NCI-H146 (cell line): ENCODE measurements around the gene PARP9.
"Not testable (repeated sequence)": the region's sequence is repeated elsewhere in the genome, so short reads cannot be mapped to it uniquely, and the experiment has no call there.

ENCODE experiments used
- DNase-seq: peaks from one replicate; lab custom pipeline; 2025; lab: John Stamatoyannopoulos, UW

The PARP9 gene

DNA sequence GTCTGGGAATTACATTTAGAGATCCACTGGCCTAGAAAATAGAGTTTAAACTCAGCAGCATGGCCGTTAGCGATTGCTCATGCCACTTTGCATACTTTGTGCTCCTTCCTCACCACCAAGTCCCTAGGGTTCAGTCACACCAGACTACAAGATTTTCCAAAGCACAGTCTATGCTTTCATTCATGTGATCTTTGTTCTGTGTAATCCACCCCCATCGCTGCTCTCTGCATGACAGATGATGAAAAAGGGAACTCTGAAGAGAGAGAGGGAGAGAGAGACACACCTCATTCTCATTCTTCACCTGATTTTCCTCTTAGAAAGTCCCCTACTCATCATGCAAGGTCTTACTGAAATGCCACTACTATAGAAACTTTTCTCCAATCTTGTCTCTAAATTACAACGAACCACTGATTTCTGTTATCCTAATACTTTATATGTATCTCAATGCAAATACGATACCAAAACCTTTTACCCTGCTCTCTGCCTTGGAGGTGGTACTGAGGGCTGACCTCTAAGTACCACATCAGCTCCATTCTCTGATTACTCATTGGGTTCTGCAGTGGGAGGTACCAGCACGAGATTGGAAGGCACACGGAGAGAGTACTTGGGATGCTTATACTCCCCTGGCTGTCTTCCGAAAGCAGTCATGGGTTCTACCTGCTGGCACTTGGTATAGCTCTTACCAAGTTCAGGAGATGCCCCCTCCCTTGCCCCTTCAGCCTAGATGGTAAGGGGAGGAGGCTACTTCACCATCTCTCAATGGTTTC, 12.3 kb upstream of the PARP9 start:
- DNase-seq, result no peak

DNA sequence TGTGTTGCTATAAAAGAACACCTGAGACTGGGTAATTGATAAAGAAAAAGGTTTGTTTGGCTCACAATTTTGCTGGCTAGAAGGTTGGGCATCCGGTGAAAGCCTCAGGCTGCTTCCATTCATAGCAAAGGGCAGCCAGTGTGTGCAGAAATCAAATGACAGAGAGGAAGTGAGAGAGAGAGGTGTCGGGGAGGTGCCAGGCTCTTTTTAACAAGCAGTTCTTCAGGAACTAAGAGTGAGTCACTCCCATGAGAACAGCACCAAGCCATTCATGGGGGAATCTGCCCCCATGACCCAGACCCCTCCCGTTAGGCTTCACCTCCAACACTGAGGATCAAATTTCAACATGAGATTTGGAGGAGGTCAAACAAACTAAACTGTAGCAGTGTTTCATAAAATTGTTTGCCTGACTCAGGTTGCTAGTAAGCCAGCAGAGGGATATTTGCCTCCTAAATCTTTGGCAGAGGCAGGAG, 8.9 kb upstream of the PARP9 start:
- no peak for DNase-seq

DNA sequence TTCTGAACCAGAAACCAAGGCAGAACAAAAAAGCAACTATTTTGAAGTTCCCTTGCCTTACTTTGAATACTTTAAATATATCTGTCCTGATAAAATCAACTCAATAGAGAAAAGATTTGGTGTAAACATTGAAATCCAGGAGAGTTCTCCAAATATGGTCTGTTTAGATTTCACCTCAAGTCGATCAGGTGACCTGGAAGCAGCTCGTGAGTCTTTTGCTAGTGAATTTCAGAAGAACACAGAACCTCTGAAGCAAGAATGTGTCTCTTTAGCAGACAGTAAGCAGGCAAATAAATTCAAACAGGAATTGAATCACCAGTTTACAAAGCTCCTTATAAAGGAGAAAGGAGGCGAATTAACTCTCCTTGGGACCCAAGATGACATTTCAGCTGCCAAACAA, 4.7 kb upstream of the PARP9 start:
- DNase-seq, result no peak

DNA sequence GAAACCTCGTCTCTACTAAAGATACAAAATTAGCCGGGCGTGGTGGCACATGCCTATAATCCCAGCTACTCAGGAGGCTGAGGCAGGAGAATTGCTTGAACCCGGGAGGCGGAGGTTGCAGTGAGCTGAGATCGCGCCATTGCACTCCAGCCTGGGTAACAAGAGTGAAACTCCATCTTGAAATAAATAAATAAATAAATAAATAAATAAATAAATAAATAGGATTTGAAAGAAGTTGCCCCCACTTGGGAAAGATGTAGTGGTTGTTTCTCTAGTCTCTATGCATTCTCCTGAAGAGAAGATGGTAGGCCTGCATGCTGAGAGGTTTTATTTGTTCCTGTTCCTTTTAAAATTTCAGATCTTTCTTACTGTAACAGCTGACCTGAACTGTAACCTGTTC, 4.0 kb upstream of the PARP9 start:
- DNase-seq, result not testable (repeated sequence)

DNA sequence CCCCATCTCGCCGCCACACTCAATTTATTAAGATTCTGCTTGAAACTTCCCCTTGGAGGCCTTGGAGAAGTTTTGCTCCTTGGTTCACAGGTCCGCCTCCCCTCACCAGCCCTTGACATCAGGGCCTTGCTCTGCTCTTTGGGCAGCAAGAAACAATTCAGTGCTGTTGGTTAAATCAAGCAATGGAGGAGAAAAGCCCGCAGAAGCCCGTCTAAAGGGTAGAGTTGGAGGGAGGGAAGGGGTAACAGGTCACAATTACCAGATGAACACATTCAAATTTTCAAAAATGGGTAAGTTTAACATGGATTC, 429 bp downstream of the PARP9 start:
- DNase-seq, result no peak

DNA sequence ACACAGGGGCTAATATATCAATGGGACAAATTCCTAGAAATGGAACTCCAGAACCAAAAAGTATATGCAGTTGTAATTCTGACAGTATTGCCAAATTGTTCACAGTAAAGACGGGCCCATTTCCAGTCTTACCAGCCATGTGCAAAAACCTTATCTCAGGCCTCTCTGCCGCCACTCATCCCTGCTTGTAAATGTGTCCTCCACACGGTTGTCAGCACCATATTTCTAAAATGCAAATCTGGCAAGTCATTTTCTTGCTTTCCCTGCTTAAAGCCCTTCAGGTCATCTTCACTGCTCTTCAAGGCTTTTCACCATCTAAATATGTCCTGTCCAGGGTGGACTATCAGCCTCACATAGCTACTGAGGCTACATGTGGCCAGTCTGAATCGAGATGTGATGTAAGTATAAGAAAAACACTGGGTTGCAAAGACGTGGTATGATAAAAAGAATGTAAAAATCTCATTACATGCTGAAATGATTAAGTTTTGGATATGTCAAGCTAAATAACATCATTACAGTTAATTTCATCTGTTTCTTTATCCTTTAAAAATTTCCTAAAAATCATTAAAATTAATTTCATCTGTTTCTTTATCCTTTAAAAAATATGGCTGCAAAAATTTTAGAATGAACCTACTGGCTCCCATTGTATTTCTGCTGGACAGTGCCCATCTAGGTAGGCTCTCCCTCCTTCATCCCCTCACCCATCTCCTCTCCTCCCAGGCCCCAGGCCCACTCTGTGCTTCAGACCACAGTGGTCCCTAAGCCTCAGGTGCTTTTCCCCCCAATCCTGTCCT, 980 bp downstream of the PARP9 start:
- no peak for DNase-seq

DNA sequence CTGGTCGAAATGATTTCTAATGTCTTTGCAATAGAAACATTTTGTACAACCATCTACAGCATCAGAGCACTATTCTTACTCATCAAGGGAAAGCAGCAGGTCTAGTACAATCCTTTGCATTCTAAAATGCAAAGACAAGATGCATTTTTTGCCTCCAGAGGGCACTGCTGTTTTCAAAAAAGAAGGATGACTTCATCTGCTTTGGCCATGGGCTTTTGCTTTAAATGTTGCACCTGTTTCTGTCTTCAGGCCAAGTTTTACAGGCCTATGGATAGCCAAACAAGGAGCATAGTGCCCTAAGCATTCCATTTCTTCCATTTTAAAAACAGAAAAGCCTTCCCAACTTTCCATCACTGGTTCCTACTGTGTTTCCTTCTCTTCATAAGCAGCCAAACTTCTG, 3.4 kb downstream of the PARP9 start:
- peak; percentile 63 for DNase-seq

DNA sequence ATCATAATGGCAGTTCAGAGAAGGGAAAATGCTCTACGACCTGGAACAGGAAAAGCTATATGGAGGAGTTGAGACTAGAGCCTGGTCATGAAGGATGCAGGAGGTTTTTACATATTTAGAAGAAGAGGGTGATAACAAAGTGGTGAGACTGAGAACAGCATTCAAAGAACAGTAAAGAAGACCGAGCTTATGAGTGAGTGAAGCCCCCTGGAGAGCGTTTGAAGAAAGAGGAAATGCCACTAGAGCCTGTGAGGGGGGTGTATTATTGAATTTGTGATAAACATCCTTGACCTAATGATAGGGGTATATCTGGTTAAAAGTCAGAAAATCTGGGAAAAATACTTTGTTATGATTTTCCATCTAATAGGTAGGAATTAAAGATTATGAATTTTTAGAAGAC, 4.2 kb downstream of the PARP9 start:
- DNase-seq, result no peak

DNA sequence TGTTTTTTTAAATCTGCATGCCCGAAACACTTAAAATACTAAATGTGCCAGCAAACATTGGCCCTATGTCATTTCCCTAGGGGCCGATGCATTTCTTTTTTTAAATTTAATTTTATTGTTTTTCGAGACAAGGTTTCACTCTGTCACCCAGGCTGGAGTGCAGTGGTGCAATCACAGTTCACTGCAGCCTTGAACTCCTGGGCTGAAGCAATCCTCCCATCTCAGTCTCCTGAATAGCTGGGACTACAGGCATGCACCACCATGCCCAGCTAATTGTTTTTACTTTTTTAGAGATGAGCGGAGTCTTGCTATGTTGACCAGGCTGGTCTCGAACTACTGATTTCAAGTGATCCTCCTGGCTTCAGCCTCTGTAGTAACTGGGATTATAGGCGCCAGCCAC, 5.5 kb downstream of the PARP9 start:
- DNase-seq, result no peak

DNA sequence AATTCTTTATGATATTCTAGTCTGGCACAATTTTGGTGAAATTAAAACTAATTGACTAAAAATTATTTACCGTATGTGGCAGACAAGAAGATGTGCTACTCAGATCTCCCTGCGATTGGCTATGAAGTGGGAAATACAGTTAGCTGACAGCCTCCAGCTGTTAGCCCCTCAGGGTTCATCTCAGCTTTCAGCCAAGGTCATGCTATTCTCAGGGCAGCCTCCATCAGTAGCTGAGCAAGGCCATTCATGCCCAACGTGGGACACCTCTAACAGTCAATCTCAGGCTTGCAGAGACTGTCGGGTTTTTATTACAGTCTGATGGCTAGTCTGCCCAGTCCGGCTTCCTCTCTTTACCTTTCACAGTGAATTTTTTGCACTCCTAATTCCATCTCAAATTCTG, 6.7 kb downstream of the PARP9 start:
- DNase-seq, result no peak

DNA sequence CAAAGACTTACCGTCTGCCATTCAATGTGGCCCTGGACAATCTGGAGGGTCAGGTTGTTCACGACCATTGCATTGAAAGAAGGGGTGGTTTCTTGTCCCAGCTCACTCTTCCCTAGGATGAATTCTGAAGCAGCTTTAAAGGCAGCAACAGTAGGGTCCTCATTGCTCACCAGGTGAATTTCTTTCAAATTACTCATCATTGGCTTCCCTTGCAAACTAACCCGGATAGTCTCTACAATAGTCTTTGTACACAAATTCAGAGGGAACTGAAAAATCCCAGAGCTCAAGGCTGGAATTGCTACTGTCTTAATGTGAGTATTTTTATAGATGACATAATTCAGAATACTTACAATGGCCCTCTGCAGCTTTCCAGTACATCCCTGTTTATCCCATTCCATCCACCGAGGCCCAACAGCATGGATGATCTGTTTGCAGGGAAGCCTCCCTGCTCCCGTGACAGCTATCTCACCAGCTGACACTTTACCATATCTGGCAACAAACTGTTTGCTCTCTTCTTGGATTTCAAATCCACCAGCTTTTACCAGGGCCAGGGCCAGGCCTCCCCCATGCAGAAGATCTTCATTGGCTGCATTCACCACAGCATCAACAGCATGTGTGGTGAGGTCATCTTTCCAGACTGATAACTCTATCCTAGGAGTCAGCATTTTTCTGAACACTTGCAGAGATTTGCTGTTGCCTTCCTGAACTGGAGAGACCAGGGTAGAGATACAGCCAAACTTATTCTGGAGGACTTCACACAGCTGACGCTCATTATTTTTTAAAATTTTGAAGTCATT, 8.6 kb downstream of the PARP9 start:
- peak; percentile 23 for DNase-seq

DNA sequence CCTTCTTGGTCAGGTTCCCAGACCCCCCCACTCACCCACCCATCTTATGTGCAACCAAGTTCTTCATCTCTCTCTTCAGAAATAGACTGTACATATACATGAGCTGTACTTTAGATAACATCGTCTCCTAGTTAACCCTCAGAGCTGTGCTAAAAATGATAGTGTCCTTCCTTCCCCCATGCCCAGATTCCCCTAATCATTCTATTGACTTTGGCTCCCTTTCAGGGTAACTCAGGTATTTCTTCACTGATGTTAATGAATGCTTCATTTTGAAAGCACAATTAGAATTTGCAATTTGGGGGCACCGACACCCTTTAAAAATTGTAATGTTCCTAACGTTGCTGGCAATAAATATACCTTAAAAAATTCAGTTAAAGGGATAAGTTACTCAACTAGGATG, 10.9 kb downstream of the PARP9 start:
- no peak for DNase-seq

DNA sequence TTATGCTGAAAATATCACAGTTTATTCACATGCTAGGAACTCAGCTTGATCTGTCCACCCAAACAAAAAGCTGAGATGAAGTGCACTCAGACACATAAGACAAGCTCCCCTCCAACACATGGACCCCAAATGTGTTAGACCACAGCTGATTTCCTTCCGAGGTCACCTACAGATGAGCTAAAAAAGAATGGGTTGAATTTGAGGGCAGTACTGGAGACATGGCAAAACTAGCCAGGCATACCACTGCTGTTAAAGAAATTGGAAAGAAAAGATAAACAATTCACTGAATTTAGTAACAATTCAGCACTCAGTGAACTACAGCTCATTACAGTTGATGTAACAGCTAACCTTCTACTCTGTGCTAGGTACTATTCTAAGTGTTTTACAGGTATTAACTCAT, 15.5 kb downstream of the PARP9 start:
- DNase-seq, result no peak

DNA sequence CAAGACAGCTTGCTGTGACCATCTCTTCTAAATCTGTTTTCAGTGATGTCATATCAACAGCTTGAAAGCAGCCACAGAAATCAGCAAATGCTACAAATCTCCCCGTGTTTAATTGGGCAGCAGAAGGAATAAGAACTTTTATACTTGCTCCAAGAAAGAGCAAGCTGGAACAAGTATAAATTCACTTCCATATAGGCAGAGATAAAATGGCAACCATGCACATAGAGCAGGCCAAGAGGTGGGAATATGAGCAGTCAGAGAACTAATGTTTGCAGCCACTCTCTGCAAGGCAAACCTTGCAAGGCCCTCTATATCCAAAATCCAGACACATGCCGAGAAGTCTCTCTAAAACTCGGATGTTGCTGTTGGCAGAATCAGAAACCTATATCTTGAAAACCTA, 16.0 kb downstream of the PARP9 start:
- no peak for DNase-seq

DNA sequence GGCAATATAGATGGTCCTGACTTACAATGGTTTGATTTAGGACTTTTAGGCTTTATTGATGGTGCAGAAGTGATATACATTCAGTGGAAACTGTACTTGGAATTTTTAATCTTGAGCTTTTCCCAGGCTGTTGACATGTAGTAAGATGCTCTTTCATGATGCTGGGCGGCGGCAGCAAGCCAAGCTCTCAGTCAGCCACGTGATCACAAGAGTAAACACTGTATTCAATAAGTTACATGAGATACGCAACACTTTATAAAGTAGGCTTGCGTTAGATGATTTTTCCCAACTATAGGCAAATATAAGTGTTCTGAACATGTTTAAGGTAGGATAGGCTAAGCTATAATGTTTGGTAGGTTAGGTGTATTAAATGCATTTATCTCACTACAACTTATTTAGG, 17.9 kb downstream of the PARP9 start:
- DNase-seq, result no peak

DNA sequence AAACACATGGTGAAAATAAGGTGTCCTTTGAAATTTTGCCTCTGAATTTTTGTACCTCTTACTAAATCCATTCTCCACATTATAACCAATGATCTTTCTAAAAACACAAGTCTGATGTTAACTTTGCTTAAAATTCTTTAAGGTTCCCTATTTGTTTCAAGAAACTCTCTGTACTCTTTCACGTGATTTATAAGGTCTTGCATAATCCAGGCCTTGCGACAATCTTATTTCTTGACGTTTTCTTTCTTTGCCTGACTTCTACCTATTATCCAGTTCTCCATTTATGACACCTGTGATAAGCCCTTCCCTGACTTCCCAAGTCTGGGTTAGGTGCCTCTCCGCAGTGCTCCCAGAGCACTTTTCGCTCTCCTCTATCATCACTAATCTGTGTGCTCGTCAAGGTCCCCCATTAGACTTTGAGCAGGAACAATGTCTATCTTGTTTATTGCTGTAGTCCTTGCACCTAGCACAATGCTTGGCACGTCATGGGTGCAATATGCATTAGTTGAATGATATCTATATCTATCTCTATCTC, 25.1 kb downstream of the PARP9 start:
- no peak for DNase-seq

DNA sequence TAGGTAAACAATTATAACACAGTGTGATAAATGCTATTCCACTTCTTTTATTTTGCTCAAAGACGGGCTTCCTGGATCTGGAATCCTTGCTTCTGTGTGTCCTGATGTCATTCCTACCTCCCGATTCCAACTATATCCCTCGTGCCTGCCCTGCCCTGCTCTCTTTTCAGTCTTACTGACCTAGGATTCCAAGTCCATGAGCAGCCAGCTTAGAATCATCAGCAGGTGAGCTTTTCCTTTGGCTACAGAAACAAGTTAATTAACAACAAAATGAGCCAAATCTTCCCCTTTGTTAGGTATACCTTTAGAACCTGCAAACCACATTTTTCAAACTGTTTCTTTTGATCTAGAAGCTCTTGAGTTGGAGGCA, 27.5 kb downstream of the PARP9 start:
- DNase-seq, result no peak

DNA sequence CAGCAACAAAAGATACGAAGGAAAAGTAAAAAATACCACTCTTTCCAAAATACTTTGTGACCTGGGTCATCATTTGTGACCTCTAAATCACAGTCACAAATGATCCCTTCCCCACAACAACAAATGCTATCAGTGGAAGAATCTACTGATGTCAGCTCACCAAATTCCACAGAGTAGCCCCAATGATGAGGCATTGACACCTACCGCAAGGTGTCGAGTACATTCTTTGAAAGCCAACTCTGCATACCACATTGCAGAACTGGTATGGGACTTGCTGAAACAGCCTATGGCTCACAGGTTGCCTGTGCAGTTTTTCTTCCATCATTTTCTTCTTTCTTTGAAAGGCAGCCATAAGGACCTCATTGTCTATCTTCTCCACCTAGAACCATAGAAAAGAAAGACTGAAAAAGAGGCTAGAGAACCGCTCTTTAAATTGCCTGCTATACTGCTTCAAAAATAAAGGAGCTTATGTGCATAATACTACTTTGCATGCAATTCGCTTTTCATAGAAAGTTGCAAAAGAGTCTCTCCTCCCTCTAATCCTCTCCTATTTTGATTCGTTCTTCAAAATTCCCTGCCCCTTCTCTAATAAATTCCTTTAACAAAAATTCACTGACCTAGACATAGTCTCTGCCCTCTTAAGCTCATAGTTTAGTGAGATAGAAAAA, 28.0 kb downstream of the PARP9 start:
- DNase-seq, result no peak

DNA sequence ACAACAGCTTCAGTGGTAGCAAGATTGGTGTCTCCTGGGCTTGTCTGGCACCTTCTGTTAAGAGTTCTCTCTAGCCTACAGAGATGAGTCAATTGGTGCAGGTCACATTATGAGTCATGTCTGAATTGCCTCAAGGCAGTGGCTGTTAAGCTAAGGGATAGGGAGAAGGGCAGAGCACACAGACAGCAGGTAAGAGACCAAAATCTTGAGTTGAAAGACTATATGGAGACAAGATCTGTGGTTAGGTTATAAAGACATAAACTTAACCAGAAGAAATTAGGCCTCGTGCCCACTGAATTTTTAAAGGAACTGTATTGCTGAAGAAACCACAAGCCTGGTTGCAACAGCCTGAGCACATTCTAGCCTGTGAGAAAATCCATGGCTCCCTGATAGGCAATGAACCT, 30.2 kb downstream of the PARP9 start:
- no peak for DNase-seq

DNA sequence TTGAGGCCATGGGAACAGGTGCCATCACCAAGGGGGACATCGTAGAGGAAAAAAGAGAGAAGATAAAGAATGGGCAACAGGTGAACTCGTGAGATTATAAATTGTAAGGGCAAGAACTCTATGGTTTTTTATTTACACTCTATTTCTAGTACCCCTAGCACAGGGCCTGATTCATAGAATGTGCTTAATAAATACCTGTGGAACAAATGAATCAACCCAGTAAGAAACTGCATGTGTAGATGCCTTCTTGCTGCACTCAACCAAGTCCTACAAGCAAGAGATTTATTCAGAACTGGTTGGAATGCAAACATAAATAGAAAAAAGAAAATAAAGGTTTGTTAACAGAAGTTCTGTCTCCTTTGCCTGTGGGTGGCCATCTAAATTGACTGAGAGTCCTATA, 30.6 kb downstream of the PARP9 start:
- no peak for DNase-seq

DNA sequence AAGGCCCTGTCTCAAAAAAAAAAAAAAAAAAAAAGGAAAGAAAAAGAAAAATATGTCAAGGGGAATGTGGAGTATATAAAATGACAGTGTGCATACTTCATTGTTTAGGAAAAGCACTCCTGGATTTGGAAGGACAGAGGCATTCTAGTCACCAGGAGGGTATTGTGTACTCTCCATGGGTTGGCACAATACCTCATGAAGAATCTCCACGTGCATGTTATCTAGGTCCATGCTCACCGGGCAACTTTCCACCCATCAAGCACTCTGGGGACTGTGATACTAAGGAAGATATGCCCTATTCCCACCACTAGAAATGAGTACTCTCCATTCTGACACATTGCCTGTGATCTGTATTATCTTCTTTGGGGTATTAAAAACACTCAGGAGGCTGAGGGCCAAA, 33.9 kb downstream of the PARP9 start:
- DNase-seq, result no peak

DNA sequence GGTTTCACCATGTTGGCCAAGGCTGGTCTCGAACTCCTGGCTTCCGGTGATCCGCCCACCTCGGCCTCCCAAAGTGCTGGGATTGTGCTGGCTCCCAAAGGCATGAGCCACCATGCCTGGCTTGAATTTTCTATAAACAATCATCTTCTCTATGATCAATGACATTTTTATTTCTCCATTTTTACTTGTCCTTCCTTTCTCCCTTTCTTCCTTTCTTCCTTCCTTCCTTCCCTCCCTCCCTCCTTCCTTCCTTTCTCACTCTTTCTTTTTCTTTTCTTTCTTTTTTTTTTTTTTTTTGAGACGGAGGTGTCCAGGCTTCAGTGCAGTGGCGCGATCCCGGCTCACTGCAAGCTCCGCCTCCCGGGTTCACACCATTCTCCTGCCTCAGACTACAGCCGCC, 40.8 kb downstream of the PARP9 start:
- no peak for DNase-seq
